Measurements from ENCODE around the gene B3GNT5. TPM values are rescaled to one million over a fixed set of nuclear protein-coding genes. Genes with fewer than 3 reads are reported as not detected.
A peak's percentile ranks its signal among the peaks of the same experiment; 100 is the strongest.

Gene B3GNT5
- total and polyA plus RNA-seq, 2 experiments from 2014 or later: 22.7 to 39.6 TPM

DNA sequence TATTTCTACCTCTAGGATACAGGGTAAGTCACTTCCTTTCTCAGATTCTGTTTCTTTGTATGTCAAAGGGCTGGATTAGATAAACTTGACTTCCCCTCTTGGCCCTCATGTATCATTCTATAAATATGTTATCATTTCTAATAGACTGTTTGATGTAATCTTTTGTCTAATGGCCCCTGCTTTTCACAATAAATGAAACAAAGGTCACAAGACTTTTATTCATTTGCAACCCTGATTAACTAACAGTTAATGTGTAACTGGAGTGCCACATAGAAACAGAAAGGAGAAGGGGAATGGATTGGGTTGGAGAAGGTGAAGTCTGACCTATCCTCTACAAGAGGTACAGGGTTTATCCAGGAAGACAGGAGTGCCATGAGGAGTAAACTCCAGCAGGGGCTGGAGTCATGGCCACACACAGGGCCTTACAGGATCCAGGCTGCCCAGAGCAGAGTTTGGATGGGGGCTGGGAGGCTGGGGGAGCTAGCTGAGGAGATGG, 8.0 kb upstream of the B3GNT5 start:
- Histone ChIP-seq H3K4me1 (ENCODE audit: insufficient read depth) (peaks cover 6% of the 10 kb centered on the region), H3K4me3 (no peak overlapping the region), H3K4me2 (no peak overlapping the region), H3K36me3 (replicated peaks; ENCODE audit: insufficient read depth, low read depth) (no peaks in the 10 kb centered on the region), H3K9me3 (ENCODE audit: low read depth) (no peaks in the 10 kb centered on the region), H3K9me2 (replicated peaks; ENCODE audit: insufficient read depth) (no peaks in the 10 kb centered on the region), H3K27ac (peak overlapping the region; percentile 75), H4K20me1 (ENCODE audit: insufficient read depth, poor library complexity, severe bottlenecking) (no peaks in the 10 kb centered on the region), H2AFZ (peak overlapping the region; percentile 2), H3K79me2 (no peaks in the 10 kb centered on the region), H3K27me3 (no peaks in the 10 kb centered on the region)
- TF ChIP-seq, protein P1, sequence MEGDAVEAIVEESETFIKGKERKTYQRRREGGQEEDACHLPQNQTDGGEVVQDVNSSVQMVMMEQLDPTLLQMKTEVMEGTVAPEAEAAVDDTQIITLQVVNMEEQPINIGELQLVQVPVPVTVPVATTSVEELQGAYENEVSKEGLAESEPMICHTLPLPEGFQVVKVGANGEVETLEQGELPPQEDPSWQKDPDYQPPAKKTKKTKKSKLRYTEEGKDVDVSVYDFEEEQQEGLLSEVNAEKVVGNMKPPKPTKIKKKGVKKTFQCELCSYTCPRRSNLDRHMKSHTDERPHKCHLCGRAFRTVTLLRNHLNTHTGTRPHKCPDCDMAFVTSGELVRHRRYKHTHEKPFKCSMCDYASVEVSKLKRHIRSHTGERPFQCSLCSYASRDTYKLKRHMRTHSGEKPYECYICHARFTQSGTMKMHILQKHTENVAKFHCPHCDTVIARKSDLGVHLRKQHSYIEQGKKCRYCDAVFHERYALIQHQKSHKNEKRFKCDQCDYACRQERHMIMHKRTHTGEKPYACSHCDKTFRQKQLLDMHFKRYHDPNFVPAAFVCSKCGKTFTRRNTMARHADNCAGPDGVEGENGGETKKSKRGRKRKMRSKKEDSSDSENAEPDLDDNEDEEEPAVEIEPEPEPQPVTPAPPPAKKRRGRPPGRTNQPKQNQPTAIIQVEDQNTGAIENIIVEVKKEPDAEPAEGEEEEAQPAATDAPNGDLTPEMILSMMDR (IDR thresholded peaks at IDR 0.05; ENCODE audit: poor library complexity): no peak
- TF ChIP-seq EZH2 (IDR thresholded peaks at IDR 0.05; ENCODE audit: borderline replicate concordance): no peak
- TF ChIP-seq EZH2phosphoT487 (IDR thresholded peaks at IDR 0.05; ENCODE audit: low read depth, severe bottlenecking, unreplicated experiment): no peak
- peak; percentile 44 for DNase-seq (ENCODE audit: low spot score)

DNA sequence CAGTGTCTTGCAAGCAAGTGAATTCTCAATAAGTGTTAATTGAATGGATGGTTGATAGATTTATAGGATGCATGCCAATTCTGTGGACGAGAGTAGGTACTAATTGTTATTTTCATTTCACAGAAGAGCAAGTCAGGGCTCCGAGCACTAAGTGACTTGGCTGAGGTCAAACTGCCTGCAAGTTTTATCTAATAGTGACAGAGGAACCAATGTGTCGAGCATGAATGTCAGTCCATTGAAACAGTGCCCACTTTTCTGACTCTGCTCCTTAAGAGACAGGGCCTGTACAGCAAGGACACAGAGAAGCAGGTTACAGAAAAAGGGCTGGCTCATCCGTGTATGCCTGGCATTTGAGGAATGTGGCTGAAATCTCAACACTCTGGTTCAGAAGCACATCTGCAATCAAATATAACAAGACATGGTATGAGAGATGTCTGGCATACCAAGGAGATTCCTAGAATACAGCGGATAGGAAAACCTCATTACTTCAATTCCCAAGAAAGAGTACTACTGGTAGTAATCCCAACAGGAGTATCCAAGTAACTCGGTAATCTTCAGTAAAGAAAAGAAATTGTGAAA, 6.0 kb upstream of the B3GNT5 start:
- Histone ChIP-seq H4K20me1 (ENCODE audit: insufficient read depth, poor library complexity, severe bottlenecking) (no peaks in the 10 kb centered on the region), H3K79me2 (peaks cover 2% of the 10 kb centered on the region), H3K4me1 (ENCODE audit: insufficient read depth) (peaks cover 6% of the 10 kb centered on the region), H3K36me3 (replicated peaks; ENCODE audit: insufficient read depth, low read depth) (no peaks in the 10 kb centered on the region), H3K4me2 (no peak overlapping the region), H3K27ac (no peak overlapping the region), H3K4me3 (no peak overlapping the region), H3K9me3 (ENCODE audit: low read depth) (no peaks in the 10 kb centered on the region), H2AFZ (no peak overlapping the region), H3K9me2 (replicated peaks; ENCODE audit: insufficient read depth) (no peaks in the 10 kb centered on the region), H3K27me3 (no peaks in the 10 kb centered on the region)
- TF ChIP-seq EZH2phosphoT487 (IDR thresholded peaks at IDR 0.05; ENCODE audit: low read depth, severe bottlenecking, unreplicated experiment) (no peak), EZH2 (IDR thresholded peaks at IDR 0.05; ENCODE audit: borderline replicate concordance) (no peak)
- TF ChIP-seq, protein P1 (IDR thresholded peaks at IDR 0.05; ENCODE audit: poor library complexity): no peak
- 75% methylated on average over 6 of the region's 6 CpGs for WGBS (ENCODE audit: low lambda C conversion rate, missing lambda C conversion rate)
- no peak for DNase-seq (ENCODE audit: low spot score)

DNA sequence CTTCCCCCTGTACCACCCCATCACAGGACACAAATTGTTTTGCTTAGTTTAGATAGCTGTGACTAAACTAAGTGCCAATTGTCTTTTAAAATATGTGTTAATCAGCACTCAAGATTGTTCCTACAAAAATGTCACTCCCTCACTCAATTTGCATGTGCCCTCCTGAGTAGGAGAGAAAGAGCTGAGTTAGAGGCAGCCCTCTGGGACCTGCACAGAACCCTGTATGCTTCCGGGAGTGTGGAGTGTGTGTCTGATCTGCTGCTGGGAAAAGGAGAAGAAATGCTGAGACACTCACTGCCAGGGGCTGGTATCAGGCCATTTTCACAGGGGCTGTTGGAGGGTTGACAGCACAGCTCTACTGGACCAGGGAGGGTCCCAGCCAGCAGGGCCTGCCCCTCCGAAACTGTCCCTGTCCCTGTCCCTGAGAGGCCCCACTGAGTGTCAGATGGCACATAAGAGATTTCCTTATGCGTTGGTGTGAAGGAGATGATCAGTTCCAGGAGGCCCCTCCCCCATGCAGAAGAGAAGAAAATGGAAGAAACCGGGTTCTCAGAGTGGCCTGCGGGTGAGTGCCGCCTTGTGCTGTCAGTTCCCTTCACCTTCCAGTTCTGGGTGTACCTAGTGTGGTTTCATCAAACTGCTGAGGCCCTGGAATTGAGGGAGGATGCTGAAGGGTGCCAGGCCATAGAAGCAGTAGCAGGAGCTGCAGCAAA, 3.9 kb upstream of the B3GNT5 start:
- H2AFZ ChIP-seq: no peak overlapping the region
- H3K9me3 ChIP-seq (ENCODE audit: low read depth): no peaks in the 10 kb centered on the region
- no peak for DNase-seq (ENCODE audit: low spot score)
- H3K4me1 ChIP-seq (ENCODE audit: insufficient read depth): peaks cover 10% of the 10 kb centered on the region
- no peaks in the 10 kb centered on the region for H3K36me3 ChIP-seq (replicated peaks; ENCODE audit: insufficient read depth, low read depth)
- H3K4me3 ChIP-seq: no peak overlapping the region
- H3K79me2 ChIP-seq: peaks cover 17% of the 10 kb centered on the region
- no peak overlapping the region for H3K27ac ChIP-seq
- no peak overlapping the region for H3K4me2 ChIP-seq
- H4K20me1 ChIP-seq (ENCODE audit: insufficient read depth, poor library complexity, severe bottlenecking): no peaks in the 10 kb centered on the region
- TF ChIP-seq EZH2phosphoT487 (IDR thresholded peaks at IDR 0.05; ENCODE audit: low read depth, severe bottlenecking, unreplicated experiment) (no peak), EZH2 (IDR thresholded peaks at IDR 0.05; ENCODE audit: borderline replicate concordance) (no peak)
- TF ChIP-seq, protein P1 (IDR thresholded peaks at IDR 0.05; ENCODE audit: poor library complexity): no peak
- no peaks in the 10 kb centered on the region for H3K9me2 ChIP-seq (replicated peaks; ENCODE audit: insufficient read depth)
- 82% methylated on average over 6 of the region's 6 CpGs for WGBS (ENCODE audit: low lambda C conversion rate, missing lambda C conversion rate)
- H3K27me3 ChIP-seq: no peaks in the 10 kb centered on the region

Data from hepatocyte (in vitro differentiated cells).